Activated CD8-positive, alpha-beta T cell treated with anti-CD3 and anti-CD28 coated beads for 36 hours (primary cell): Measurements from ENCODE around the gene CAMTA1. TPM values are rescaled to one million over a fixed set of nuclear protein-coding genes. Genes with fewer than 3 reads are reported as not detected.

Experiments used
- ATAC-seq: fragments of 200-7000 bp; cut with Tn5 transposase; one replicate; pipeline ENCODE4 v1.10.0; 2021; ENCODE audit warnings: mild to moderate bottlenecking, moderate library complexity
- CTCF ChIA-PET: fragments of 350-600 bp; sonication (Branson Sonifier 250); formaldehyde crosslinking; loops from one replicate; lab custom pipeline; 2021; ENCODE audit warnings: antibody characterized with exemption; lab: Charles Lee
- POLR2A ChIA-PET: fragments of 350-600 bp; sonication (Branson Sonifier 250); formaldehyde crosslinking; loops from one replicate; lab custom pipeline; 2021; ENCODE audit warnings: antibody characterized with exemption; lab: Charles Lee
- DNase-seq: peaks from one replicate; pipeline ENCODE4 v3.0.0-alpha.2; 2020
- H3K27ac Mint-ChIP-seq: one replicate; pipeline ENCODE4 v1.8.0; 2021; ENCODE audit warnings: mild to moderate bottlenecking, mixed read lengths
- H3K27me3 Mint-ChIP-seq: one replicate; pipeline ENCODE4 v1.8.0; 2021; ENCODE audit warnings: mixed read lengths
- H3K36me3 Mint-ChIP-seq: one replicate; pipeline ENCODE4 v1.8.0; 2021; ENCODE audit warnings: low read depth, mixed read lengths
- H3K4me1 Mint-ChIP-seq: one replicate; pipeline ENCODE4 v1.8.0; 2021; ENCODE audit warnings: low read depth, mixed read lengths
- H3K4me3 Mint-ChIP-seq: one replicate; pipeline ENCODE4 v1.8.0; 2021; ENCODE audit warnings: mild to moderate bottlenecking, moderate library complexity, mixed read lengths
- H3K9me3 Mint-ChIP-seq: one replicate; pipeline ENCODE4 v1.8.0; 2021; ENCODE audit warnings: mixed read lengths
- intact Hi-C: fragments of 100-400 bp; cut with micrococcal nuclease; formaldehyde crosslinking; loops from one replicate; pipeline ENCODE4 v1.10.0; 2022
- total RNA-seq, 2 experiments: library from RNA; stranded (reverse); gene quantifications; one replicate each; pipeline ENCODE4 v1.2.3, GENCODE V29; 2021
- TF ChIP-seq, protein P1 (sequence below): fragments of 200-600 bp; IDR thresholded peaks from one replicate; pipeline ENCODE4 v1.8.0; 2022; ENCODE audit warnings: antibody characterized with exemption, mild to moderate bottlenecking

Gene CAMTA1
- total RNA-seq, 2 experiments from 2014 or later, result 67.7 to 70.9 TPM

DNA sequence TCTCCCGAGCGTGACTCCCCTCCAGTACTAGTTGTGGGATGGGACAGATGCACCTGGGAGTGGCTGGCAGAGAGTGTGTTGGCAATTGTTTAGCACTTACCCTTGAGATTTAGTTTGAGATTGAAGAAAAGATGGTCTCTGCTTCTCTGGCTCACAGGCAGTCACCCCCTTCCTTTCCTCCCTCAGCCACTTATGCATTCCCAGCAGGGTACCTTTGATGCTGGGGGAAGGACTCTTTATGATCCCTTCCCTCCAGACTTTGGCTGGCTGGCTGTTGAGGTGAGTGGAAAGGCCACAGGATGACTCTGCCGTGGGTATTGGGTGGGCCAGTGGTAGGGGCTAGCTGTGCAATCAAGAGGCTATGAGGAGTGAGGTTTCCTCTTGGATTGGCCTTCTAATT, 236.8 kb downstream of the CAMTA1 start:
- peaks cover 3% of the 10 kb centered on the region for H3K27me3 Mint-ChIP-seq
- TF ChIP-seq, protein P1, sequence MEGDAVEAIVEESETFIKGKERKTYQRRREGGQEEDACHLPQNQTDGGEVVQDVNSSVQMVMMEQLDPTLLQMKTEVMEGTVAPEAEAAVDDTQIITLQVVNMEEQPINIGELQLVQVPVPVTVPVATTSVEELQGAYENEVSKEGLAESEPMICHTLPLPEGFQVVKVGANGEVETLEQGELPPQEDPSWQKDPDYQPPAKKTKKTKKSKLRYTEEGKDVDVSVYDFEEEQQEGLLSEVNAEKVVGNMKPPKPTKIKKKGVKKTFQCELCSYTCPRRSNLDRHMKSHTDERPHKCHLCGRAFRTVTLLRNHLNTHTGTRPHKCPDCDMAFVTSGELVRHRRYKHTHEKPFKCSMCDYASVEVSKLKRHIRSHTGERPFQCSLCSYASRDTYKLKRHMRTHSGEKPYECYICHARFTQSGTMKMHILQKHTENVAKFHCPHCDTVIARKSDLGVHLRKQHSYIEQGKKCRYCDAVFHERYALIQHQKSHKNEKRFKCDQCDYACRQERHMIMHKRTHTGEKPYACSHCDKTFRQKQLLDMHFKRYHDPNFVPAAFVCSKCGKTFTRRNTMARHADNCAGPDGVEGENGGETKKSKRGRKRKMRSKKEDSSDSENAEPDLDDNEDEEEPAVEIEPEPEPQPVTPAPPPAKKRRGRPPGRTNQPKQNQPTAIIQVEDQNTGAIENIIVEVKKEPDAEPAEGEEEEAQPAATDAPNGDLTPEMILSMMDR, result no peak
- ATAC-seq (no peak), DNase-seq (no peak)
- no peaks in the 10 kb centered on the region for H3K9me3 Mint-ChIP-seq
- intact Hi-C loops, result no loop called here
- POLR2A ChIA-PET, result interaction anchor here (0.6 kb wide), 1 partner anchor 10 kb away, joined by 3 read pairs; no protein-coding TSS in a partner anchor
- CTCF ChIA-PET, result interaction anchor here (0.7 kb wide), 1 partner anchor 20 kb away, joined by 3 read pairs; no protein-coding TSS in a partner anchor
- H3K4me1 Mint-ChIP-seq, result no peaks in the 10 kb centered on the region
- no peaks in the 10 kb centered on the region for H3K36me3 Mint-ChIP-seq
- no peak overlapping the region for H3K4me3 Mint-ChIP-seq
- no peak overlapping the region for H3K27ac Mint-ChIP-seq

DNA sequence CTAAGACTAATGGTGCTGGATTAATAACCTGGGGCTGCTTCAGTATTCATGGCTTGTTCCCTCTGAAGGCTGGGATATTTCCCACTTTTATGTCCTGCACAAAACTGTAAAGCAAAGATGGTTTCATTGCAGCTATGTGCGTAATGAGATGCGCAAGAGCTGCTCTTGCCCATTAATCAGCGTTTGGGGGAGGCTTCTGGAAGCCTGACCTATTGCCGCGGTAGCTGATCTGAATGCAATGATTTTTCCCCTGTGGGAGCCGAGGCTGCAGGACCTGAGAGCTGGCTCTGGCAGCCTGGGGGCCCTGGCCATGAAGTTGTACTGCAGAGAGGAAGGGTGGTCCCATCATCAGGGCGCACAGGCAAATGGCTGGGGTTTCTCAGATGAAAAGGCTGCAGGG, 239.8 kb downstream of the CAMTA1 start:
- TF ChIP-seq, protein P1, result no peak
- Mint-ChIP-seq H3K4me3 (no peak overlapping the region), H3K36me3 (no peaks in the 10 kb centered on the region), H3K27me3 (no peaks in the 10 kb centered on the region), H3K27ac (no peak overlapping the region), H3K4me1 (no peaks in the 10 kb centered on the region), H3K9me3 (no peaks in the 10 kb centered on the region)
- intact Hi-C loops, result no loop called here
- no peak for DNase-seq
- POLR2A ChIA-PET, result no interaction called here
- CTCF ChIA-PET, result no interaction called here
- no peak for ATAC-seq

- TF ChIP-seq, protein P1, result no peak
- no peak for ATAC-seq
- H3K4me3 Mint-ChIP-seq, result no peak overlapping the region
- no peak for DNase-seq
- no peaks in the 10 kb centered on the region for H3K36me3 Mint-ChIP-seq
- intact Hi-C loops, result no loop called here
- no peaks in the 10 kb centered on the region for H3K4me1 Mint-ChIP-seq
- H3K9me3 Mint-ChIP-seq, result no peaks in the 10 kb centered on the region
- ChIA-PET POLR2A (no interaction called here), CTCF (no interaction called here)
- no peak overlapping the region for H3K27ac Mint-ChIP-seq
- no peaks in the 10 kb centered on the region for H3K27me3 Mint-ChIP-seq
Observed at GRCh38 chr1:7026169-7026568, 240.9 kb downstream of the CAMTA1 start.

DNA sequence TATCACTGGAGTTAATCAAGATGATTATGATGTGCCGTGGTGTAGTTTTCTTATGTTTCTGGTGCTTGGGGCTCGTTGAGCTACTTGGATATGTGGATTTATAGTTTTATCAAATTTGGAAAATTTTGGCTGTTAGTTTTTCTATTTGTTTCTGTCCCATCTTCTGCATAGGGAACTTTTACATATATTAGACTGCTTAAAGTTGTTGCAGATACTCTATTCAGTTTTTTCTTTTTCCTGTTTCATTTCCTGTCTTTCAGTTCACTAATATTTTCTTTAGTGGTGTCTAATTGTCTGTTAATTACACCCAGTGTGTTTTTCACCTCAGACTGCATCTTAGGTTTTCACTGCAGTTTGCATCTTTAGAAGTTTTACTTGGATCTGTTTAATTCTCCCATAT, 247.7 kb downstream of the CAMTA1 start:
- CTCF ChIA-PET, result interaction anchor here (1.5 kb wide), 1 partner anchor 10 kb away, joined by 3 read pairs; no protein-coding TSS in a partner anchor
- TF ChIP-seq, protein P1, result no peak
- intact Hi-C loops, result no loop called here
- H3K4me3 Mint-ChIP-seq, result no peak overlapping the region
- ATAC-seq, result no peak
- H3K4me1 Mint-ChIP-seq, result no peaks in the 10 kb centered on the region
- no peak overlapping the region for H3K27ac Mint-ChIP-seq
- DNase-seq, result no peak
- H3K9me3 Mint-ChIP-seq, result peaks cover 15% of the 10 kb centered on the region
- H3K27me3 Mint-ChIP-seq, result no peaks in the 10 kb centered on the region
- POLR2A ChIA-PET, result no interaction called here
- peaks cover 3% of the 10 kb centered on the region for H3K36me3 Mint-ChIP-seq

- H3K27me3 Mint-ChIP-seq, result no peaks in the 10 kb centered on the region
- intact Hi-C loops, result no loop called here
- no peak overlapping the region for H3K4me3 Mint-ChIP-seq
- CTCF ChIA-PET, result no interaction called here
- H3K36me3 Mint-ChIP-seq, result peaks cover 3% of the 10 kb centered on the region
- no peak overlapping the region for H3K27ac Mint-ChIP-seq
- peaks cover 15% of the 10 kb centered on the region for H3K9me3 Mint-ChIP-seq
- ATAC-seq, result no peak
- POLR2A ChIA-PET, result no interaction called here
- DNase-seq, result no peak
- TF ChIP-seq, protein P1, result no peak
- no peaks in the 10 kb centered on the region for H3K4me1 Mint-ChIP-seq
Observed at GRCh38 chr1:7036386-7036785, 251.1 kb downstream of the CAMTA1 start.
